Left forelimb (tissue), 1 donor: ENCODE results near the gene PDE2A.

ENCODE experiments used
- DNase-seq: peaks from one replicate; pipeline ENCODE4 v3.0.0-alpha.2; 2018; ENCODE audit warnings: low spot score

The PDE2A gene

GRCh38 chr11:72704028-72704782 lies 30.0 kb upstream of the PDE2A start:
- no peak for DNase-seq

- DNase-seq = peak; percentile 91
These were observed 29.2 kb upstream of the PDE2A start for GRCh38 chr11:72703267-72704008.

DNA sequence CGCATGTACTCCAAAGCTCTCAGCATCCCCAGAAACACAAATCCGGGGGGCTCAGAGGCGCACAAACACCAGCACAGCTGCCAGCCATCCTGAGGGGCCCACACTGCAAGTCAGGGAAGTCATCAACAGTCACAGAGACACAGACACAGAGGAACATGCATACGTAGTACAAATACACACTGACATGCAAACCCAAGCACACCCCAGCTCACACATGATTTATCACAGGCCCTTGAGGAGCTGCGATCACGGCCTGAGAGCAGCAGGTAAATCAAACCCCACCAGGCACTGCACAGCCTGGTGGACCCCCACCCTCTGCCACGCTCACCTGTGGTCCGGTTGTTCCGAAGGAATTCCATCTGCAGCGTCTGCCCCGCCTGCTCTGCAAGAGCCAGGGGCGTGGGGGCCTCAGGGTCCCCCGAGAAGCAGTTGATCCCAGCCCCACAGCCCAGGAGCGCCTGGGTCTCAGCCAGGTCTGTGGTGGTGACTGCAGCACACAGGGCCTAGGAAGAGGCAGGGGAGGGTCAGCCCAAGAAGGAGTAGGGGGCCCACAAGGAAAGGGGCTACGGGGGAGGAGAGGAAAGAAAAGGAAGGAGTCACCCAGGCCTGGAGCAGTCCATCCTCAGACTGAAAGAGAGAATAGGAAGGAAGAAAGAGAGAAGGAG lies 28.5 kb upstream of the PDE2A start:
- DNase-seq = no peak

- DNase-seq = no peak
These were observed 27.9 kb upstream of the PDE2A start for GRCh38 chr11:72702096-72702495.

GRCh38 chr11:72701466-72701865 lies 27.2 kb upstream of the PDE2A start:
- DNase-seq = no peak

GRCh38 chr11:72700146-72700545 lies 25.9 kb upstream of the PDE2A start:
- no peak for DNase-seq

- no peak for DNase-seq
These were observed 23.6 kb upstream of the PDE2A start for GRCh38 chr11:72697814-72698213.

- no peak for DNase-seq
These were observed 22.9 kb upstream of the PDE2A start for GRCh38 chr11:72696866-72697700.

- no peak for DNase-seq
These were observed 21.1 kb upstream of the PDE2A start for GRCh38 chr11:72695354-72695753.

GRCh38 chr11:72693271-72693968 lies 19.2 kb upstream of the PDE2A start:
- no peak for DNase-seq

DNA sequence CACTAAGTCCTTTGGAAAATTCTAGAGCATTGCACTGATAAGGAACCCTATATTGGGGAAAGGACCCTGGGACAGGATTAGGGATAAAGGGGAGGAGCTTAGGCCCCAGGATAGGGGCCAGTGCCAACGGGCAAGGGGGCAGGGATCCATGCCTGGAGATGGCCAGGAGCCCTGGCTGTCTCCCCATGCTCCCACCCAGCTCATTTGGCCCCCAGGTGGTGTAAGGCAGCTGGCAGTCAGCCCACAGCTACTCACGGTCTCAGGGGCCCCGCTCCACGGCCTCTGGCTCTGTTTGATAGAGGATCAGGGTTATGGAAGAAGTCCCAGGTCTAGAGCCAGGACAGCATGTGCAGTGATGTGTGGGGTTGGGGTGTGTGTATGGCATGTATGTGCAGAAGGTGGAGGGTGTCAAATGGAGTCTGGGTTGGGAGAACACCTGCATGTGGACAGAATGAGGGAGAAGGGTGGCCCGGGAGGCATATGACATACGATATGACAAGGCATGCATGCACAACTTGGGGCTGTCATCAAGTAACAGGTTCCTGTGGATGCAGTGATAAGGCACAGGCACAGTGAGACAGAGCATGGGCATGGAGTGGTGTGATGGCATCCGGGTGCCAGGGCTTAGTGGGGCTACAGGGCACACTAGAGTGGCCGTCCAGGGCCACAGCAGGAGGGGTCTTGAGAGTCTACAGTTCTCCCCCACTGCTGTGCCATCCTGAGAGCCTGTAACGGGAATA lies 18.4 kb upstream of the PDE2A start:
- no peak for DNase-seq

DNA sequence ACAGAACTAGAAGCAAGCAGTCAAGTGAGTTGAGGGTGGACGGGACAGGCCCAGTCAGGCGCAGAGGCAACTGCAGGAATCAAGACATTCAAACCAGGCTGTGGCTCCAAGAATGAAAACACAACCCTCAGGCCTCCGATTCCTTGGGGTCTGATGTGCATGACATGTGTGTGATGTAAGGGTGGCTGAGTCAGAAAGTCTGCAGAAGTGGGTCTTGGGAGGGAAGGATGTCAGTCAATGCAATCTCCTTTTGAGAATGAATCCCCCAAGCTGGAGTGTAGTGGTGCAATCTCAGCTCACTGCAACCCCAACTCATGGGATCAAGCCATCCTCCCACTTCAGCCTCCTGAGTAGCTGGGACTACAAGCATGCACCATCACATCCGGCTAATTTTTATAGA lies 15.9 kb upstream of the PDE2A start:
- DNase-seq = no peak

- DNase-seq = no peak
These were observed 14.7 kb upstream of the PDE2A start for GRCh38 chr11:72688929-72689328.

DNA sequence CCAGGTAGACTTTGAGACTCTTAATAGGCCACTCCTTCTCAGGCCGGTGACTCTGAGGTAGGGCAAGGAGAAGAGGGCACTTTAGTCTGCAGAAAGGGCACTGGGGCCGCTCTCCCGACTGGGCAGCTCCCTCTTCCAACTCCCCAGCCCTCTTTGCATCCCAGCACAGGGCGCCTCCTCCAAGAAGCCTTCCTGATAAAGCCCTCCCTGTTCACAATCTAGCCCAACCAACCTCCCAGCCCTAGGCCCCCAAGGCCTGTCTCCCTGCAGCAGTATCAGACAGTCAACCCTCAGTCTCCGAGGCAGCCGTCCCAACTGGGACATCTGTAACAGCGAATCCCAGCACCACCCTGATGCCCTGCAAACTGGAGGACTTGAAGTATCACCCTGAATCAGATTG lies 14.3 kb upstream of the PDE2A start:
- DNase-seq = no peak

DNA sequence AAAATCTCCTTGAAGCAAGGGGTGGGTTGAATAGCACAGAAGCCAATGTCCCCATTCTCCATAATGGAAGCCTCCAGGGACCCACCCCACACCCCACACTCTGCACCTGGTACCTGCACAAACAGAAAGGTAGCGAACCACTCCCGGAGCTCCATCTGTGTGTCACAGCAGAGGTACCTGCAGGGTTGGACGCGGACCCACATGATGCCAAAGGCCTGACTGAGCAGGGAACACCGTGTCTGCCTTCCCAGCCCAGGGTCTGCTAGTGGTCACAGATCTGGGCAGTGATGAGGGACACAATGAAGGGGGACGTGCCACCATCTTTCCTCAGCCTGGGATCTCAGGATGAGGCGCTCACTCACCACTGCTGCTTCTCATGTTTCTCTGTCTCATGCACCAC lies 13.1 kb upstream of the PDE2A start:
- no peak for DNase-seq

DNA sequence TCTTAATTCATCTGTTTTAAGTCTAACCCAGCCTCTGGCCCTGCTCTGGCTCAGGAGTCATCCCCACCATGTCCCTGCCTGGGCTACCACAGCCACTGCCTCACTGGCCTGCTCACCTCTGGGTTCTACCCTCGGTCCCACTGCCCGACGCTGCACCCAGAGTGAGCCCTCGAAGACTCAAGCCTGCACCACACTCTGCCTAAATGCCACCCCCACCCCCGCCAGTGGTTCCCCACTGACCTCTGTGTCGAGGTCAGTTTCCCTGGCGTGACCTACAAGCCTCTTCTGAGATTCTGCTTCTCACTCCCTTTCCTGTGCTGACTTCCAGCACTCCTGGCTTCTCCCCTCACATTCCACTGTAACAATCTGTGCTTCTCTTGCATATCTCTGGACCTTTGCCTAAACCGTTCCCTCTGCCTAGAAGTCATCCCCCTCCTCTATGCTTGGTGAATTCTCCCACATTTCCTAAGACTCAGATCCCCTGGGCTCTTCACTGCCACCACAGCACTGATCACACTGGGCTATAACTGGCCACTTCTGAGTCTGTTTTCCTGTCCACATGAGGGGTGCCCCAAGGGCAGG lies 12.5 kb upstream of the PDE2A start:
- DNase-seq = no peak

DNA sequence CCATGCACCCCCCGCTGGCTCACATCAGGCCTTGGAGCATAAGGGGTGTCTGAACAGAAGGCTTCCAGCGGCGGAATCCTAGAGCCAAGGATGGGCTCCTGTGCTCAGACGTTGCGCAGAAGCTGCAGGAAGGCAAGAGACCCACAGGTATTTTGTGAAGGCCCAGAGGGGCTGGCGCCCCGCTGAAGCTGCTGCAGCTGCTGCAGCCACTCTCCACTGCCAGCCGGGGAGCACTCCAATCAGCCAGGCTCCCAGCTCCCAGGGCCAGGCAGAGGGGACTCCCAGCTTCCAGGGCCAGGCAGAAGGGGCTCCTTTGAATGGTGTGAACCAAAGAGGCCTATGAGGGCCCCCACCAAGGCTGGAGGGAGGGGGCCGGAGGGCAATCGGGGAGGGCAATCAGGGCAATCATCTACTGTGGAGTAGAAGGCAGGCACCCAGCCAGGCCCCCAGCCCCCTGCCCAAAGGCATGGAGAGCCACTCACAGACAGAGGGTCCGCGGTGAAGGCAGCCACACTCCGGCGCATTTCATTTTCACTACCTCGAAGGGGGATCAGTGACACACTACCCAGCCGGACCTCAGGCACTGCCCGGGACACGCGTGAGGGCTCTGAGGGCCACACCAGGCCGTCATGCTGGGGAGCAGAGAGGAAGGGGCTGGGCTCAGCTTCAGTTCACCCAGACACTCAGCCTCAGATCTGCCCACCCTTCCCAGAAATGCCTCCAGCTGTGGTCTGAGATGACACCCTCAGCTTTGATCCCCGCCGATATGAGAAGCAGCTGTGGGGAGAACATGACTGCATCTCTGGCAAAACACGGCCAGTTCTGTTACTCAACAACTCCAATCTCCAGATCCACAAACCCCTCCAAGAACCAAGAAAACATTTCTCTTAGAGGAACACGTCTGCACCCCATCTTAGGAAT lies 11.6 kb upstream of the PDE2A start:
- DNase-seq = no peak

DNA sequence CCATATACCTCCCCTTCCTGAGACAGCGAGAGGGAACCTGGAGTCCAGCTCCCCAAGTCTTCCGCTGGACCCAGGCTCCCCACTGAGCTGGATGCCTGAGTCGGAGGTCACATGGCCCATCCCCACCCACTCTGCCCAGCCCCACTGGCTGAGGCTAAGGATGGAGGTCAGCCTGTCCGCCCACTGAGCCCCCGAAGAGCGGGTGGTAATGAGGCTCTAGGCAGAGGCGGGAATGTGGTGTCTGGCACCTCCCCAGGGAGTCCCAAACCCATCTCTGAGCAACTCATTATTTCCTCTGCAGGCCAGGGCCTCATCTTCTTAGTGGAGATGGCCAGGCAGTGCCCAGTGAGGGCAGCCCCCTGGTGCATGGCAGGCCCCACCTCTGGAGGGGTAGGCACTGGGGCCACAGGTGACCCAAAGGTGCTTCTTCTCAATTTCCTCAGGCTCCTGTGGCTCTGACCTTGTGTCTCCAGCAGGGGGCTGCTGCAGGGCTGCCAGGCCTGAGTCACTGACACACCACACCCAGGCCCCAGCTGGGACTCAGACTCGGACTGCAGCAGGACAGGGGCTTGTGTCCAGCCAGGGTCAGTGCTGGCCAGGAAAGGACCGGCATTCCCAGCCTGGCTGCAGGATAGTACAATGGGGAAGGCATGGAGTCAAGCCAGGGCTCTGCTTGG lies 10.2 kb upstream of the PDE2A start:
- no peak for DNase-seq

DNA sequence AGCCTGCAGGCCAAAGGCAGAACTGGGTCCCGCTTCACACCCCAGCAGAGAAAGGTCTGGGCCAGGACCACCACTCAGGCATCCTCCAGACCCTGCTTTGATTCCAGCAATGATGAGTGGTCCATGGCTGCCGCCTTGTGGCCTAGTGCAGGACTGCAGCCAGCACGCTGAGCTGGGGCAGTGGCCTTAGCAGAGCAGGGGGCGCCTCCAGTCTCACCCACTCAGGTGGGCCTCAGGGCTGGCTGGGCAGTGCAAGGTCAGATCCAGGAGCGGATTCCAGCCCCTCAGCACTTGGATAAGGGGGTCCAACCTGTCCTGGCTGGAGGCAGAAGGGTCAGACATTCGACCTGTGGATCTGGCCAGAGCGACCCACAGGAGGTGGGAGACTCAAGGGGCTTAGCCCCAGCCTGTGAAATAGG lies 9.6 kb upstream of the PDE2A start:
- peak; percentile 78 for DNase-seq
